HG03159 (cell line): Measurements from ENCODE around the gene CDYL.
"Not testable (repeated sequence)": the region's sequence is repeated elsewhere in the genome, so short reads cannot be mapped to it uniquely, and the experiment has no call there.

Source experiments
- ATAC-seq: cut with Tn5 transposase; IDR thresholded peaks from one replicate; pipeline ENCODE4 v1.9.1; 2021; ENCODE audit warnings: mild to moderate bottlenecking, moderate library complexity; ENCODE audit not compliant: unreplicated experiment

Gene CDYL

GRCh38 chr6:4983322-4983721 is 207.1 kb downstream of the CDYL start:
- ATAC-seq, result no peak

- ATAC-seq, result no peak
Observed at GRCh38 chr6:4986999-4987398, 210.8 kb downstream of the CDYL start.

- no peak for ATAC-seq
Observed at GRCh38 chr6:4987432-4987831, 211.2 kb downstream of the CDYL start.

- ATAC-seq, result no peak
Observed at GRCh38 chr6:4994741-4995140, 218.5 kb downstream of the CDYL start.

GRCh38 chr6:4997862-4998261 is 221.7 kb downstream of the CDYL start:
- no peak for ATAC-seq

- no peak for ATAC-seq
Observed at GRCh38 chr6:4999586-4999985, 223.4 kb downstream of the CDYL start.

GRCh38 chr6:5003604-5004372 is 227.6 kb downstream of the CDYL start, which contains the start of gene RPP40:
Gene RPP40 (minus strand): TSS chr6:5004037. CDS start chr6:5004002, 35 bp downstream.
- ATAC-seq, result peak; percentile 93

GRCh38 chr6:5004373-5005037 is 228.3 kb downstream of the CDYL start:
- ATAC-seq, result no peak

- not testable (repeated sequence) for ATAC-seq
Observed at GRCh38 chr6:5005038-5005433, 228.8 kb downstream of the CDYL start.
